ENCODE results near the gene ZBTB12.
"Not testable (repeated sequence)": the region's sequence is repeated elsewhere in the genome, so short reads cannot be mapped to it uniquely, and the experiment has no call there.

The ZBTB12 gene

GRCh38 chr6:31907158-31907813, 5.4 kb upstream of the ZBTB12 start:
- no peaks in the 10 kb centered on the region for H3K9me3 Mint-ChIP-seq
- no peaks in the 10 kb centered on the region for H3K27me3 Mint-ChIP-seq
- H3K27ac Mint-ChIP-seq = no peak overlapping the region
- H3K36me3 Mint-ChIP-seq = no peaks in the 10 kb centered on the region
- H3K4me3 Mint-ChIP-seq = no peak overlapping the region
- H3K4me1 Mint-ChIP-seq = peaks cover 12% of the 10 kb centered on the region

GRCh38 chr6:31906727-31907126, 4.8 kb upstream of the ZBTB12 start:
- H3K27me3 Mint-ChIP-seq, H3K9me3 Mint-ChIP-seq, H3K4me3 Mint-ChIP-seq, H3K36me3 Mint-ChIP-seq, H3K27ac Mint-ChIP-seq: not testable (repeated sequence)
- peaks cover 12% of the 10 kb centered on the region for H3K4me1 Mint-ChIP-seq

- H3K4me3 Mint-ChIP-seq = no peak overlapping the region
- H3K27me3 Mint-ChIP-seq = no peaks in the 10 kb centered on the region
- no peak overlapping the region for H3K27ac Mint-ChIP-seq
- H3K36me3 Mint-ChIP-seq = no peaks in the 10 kb centered on the region
- peaks cover 12% of the 10 kb centered on the region for H3K4me1 Mint-ChIP-seq
- no peaks in the 10 kb centered on the region for H3K9me3 Mint-ChIP-seq
Observed at GRCh38 chr6:31906122-31906521, 4.2 kb upstream of the ZBTB12 start.

DNA sequence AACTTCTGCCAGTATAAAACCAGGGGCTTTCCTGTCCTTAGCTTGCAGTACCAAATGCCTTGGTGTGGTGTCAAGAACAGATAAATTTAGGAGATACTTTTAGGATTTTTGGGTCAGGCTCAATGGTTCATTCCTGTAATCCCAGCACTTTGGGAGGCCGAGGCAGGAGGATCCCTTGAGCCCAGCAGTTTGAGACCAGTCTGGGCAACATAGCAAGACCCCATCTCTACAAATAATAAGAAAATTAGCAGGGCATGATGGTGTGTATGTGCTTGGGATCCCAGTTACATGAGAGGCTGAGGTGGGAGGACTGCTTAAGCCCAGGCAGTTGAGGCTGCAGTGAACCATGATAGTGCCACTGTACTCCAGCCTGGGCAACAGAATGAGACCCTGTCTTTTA, 3.2 kb upstream of the ZBTB12 start:
- H3K9me3 Mint-ChIP-seq = no peaks in the 10 kb centered on the region

GRCh38 chr6:31903957-31904356, 2.1 kb upstream of the ZBTB12 start:
- H3K27me3 Mint-ChIP-seq = no peaks in the 10 kb centered on the region
- no peaks in the 10 kb centered on the region for H3K36me3 Mint-ChIP-seq
- no peak overlapping the region for H3K4me3 Mint-ChIP-seq
- H3K4me1 Mint-ChIP-seq = peaks cover 20% of the 10 kb centered on the region
- H3K27ac Mint-ChIP-seq = no peak overlapping the region
- H3K9me3 Mint-ChIP-seq = no peaks in the 10 kb centered on the region

More for the DNA sequence above, 3.2 kb upstream of the ZBTB12 start:
- H3K27ac Mint-ChIP-seq = no peak overlapping the region
- no peak overlapping the region for H3K4me3 Mint-ChIP-seq
- no peaks in the 10 kb centered on the region for H3K36me3 Mint-ChIP-seq
- no peaks in the 10 kb centered on the region for H3K27me3 Mint-ChIP-seq
- H3K4me1 Mint-ChIP-seq = peaks cover 9% of the 10 kb centered on the region

- H3K9me3 Mint-ChIP-seq = no peaks in the 10 kb centered on the region
- no peak overlapping the region for H3K27ac Mint-ChIP-seq
- H3K4me3 Mint-ChIP-seq = peak overlapping the region; percentile 47
- no peaks in the 10 kb centered on the region for H3K36me3 Mint-ChIP-seq
- peaks cover 30% of the 10 kb centered on the region for H3K4me1 Mint-ChIP-seq
- no peaks in the 10 kb centered on the region for H3K27me3 Mint-ChIP-seq
Observed at GRCh38 chr6:31901415-31901952, 402 bp downstream of the ZBTB12 start.

- peaks cover 35% of the 10 kb centered on the region for H3K4me1 Mint-ChIP-seq
- no peak overlapping the region for H3K27ac Mint-ChIP-seq
- H3K4me3 Mint-ChIP-seq = peak overlapping the region; percentile 47
- H3K36me3 Mint-ChIP-seq = no peaks in the 10 kb centered on the region
- H3K27me3 Mint-ChIP-seq = no peaks in the 10 kb centered on the region
- no peaks in the 10 kb centered on the region for H3K9me3 Mint-ChIP-seq
Observed at GRCh38 chr6:31900917-31901414, 920 bp downstream of the ZBTB12 start.

DNA sequence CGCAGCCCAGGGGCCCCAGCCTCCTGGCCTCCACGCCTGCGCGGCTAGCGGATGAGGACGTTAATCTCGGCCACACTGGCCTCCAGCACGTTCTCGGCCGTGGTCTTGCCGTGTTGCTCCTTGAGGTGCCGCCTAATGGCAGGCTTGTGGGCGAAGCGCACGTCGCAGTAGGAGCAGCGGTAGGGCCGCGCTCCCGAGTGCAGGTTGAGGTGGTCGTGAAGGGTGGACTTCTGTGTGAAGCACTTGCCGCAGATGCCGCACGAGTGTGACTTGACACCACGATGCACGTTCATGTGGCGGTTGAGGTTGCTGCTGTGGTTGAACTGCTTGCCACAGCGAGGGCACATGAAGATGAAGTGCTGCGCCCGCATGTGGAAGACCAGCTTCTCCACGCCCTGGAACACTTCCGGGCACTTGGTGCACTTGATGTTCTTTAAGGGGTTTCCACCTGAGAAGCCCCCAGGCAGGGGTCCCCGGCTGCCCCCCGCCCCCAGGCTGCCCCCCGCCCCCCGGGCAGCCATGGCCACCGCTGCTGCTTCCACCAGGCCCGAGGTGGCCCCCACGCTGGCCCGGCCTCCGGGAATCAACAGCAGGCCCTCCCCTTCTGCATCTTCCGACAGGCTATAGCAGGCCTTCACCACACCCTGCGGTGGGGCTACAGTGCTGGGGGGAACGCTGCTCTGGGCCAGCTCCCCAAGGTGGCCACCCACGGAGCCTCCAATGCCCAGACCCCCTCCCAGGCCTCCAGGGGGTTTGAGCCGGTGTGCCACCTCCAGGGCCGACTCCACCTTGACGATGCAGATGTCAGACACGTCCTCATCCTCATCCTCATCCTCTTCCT, 1.8 kb downstream of the ZBTB12 start:
- Mint-ChIP-seq H3K9me3 (no peaks in the 10 kb centered on the region), H3K4me1 (peaks cover 39% of the 10 kb centered on the region), H3K4me3 (peak overlapping the region; percentile 80), H3K36me3 (no peaks in the 10 kb centered on the region), H3K27me3 (no peaks in the 10 kb centered on the region), H3K27ac (no peak overlapping the region)

DNA sequence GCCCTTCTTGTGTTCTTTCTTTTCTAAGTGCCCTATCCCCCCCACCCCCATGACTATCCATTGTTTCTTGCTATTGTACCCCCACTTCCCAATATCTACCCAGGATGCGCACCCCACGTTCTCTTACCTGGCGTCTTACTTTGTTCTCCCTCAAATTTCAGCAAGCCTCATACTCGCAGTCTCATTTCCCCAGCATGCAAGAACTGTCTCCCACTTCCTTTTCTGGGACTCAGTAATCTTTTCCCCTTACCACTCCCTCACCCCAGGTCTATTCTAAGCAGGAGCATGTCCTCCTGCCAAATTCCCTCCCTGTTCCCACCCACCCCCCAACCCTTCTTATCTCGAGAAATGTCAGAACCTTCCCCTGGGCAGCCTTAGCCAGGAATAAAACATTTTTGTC, 2.7 kb downstream of the ZBTB12 start:
- Mint-ChIP-seq H3K27ac (peak overlapping the region; percentile 85), H3K4me1 (peaks cover 39% of the 10 kb centered on the region), H3K4me3 (peak overlapping the region; percentile 80), H3K36me3 (no peaks in the 10 kb centered on the region), H3K9me3 (no peaks in the 10 kb centered on the region), H3K27me3 (no peaks in the 10 kb centered on the region)

GRCh38 chr6:31898383-31899011, 3.4 kb downstream of the ZBTB12 start:
- Mint-ChIP-seq H3K4me3 (peak overlapping the region; percentile 93), H3K36me3 (no peaks in the 10 kb centered on the region), H3K4me1 (peaks cover 39% of the 10 kb centered on the region), H3K9me3 (no peaks in the 10 kb centered on the region), H3K27ac (peak overlapping the region; percentile 90), H3K27me3 (no peaks in the 10 kb centered on the region)

DNA sequence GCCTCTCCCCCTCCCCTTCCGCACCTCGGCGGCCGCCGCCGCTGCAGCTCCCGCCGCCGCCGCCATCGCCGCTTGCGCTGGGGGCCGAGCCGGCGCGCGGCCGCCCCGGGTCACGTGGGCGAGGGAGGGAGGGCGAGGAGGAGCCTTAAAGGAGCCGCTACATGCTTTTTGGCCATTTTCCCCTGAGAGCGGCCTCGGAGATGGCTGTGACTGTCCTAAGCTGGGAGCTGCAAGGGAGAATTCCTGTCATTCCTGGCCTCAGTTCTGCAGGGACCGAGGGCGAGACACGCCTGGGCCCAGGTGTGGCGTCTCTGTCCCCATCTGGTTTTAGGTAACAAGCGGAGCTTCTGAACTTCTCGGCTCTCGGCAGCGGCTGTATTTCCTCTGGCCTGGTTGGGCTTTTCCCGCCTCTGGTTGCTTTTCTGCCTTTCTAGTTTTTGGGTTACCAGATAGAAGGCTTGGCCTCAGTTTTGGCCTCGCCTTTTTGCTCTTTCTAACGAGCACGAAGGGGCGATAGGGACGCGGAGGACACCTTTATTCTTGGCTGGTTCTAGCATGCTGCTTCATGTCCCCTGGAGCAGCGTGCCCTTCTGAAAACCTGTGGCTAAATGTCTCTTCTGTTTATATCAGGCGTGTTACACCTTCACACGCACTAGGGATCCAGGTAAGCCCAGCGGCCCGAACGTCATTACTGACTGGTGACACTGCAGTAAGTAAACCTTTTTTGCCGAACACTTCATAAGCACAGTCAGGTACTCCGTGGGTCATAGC, 4.1 kb downstream of the ZBTB12 start, which contains the start of gene EHMT2:
TSS of gene EHMT2 (minus strand) at position 87 of the 771 bp plus-strand sequence. CDS start at position 66, 21 bp downstream.
- Mint-ChIP-seq H3K27ac (peak within 1 kb of the TSS; percentile 94), H3K27me3 (no peaks in the 10 kb centered on the region), H3K36me3 (no peaks in the 10 kb centered on the region), H3K4me3 (peak within 1 kb of the TSS; percentile 93), H3K9me3 (no peaks in the 10 kb centered on the region), H3K4me1 (peaks cover 35% of the 10 kb centered on the region)

GRCh38 chr6:31896856-31897611, 4.9 kb downstream of the ZBTB12 start:
- Mint-ChIP-seq H3K36me3 (peaks cover 1% of the 10 kb centered on the region), H3K27me3 (no peaks in the 10 kb centered on the region), H3K9me3 (no peaks in the 10 kb centered on the region), H3K4me3 (peak overlapping the region; percentile 85), H3K4me1 (peaks cover 30% of the 10 kb centered on the region), H3K27ac (peak overlapping the region; percentile 94)

DNA sequence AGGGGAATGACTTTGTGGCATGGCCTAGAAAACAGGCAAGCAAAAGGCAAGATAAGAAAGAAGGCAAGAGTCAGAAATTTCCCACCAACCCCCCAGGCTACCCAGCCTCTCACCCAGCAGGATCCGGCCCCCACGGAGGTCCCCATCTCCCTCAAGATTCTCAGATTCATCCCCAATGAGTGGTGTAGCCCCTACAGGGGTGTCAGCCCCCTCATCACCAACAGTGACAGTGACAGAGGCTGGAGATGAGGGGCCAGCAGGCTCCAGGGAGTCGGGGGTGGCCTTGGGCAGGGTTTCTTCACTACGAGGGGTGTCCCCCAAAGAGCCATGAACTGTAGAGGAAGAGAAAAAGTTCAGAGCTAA, 5.4 kb downstream of the ZBTB12 start:
- H3K27me3 Mint-ChIP-seq = no peaks in the 10 kb centered on the region
- peaks cover 2% of the 10 kb centered on the region for H3K36me3 Mint-ChIP-seq
- H3K9me3 Mint-ChIP-seq = no peaks in the 10 kb centered on the region
- H3K4me3 Mint-ChIP-seq = peak overlapping the region; percentile 85
- peak overlapping the region; percentile 94 for H3K27ac Mint-ChIP-seq
- H3K4me1 Mint-ChIP-seq = peaks cover 30% of the 10 kb centered on the region

GRCh38 chr6:31892821-31893220, 9.1 kb downstream of the ZBTB12 start:
- Mint-ChIP-seq H3K9me3 (no peaks in the 10 kb centered on the region), H3K4me1 (peaks cover 12% of the 10 kb centered on the region), H3K27me3 (no peaks in the 10 kb centered on the region), H3K27ac (no peak overlapping the region), H3K4me3 (no peak overlapping the region), H3K36me3 (peaks cover 8% of the 10 kb centered on the region)

Data from activated naive CD4-positive, alpha-beta T cell treated with anti-CD3 and anti-CD28 coated beads, Interleukin-2, amount 50 U/mL, for 24 hours (primary cell).